ENCODE data around the gene IL17REL. TPM values are rescaled to one million over a fixed set of nuclear protein-coding genes. Genes with fewer than 3 reads are reported as not detected.
A peak's percentile ranks its signal among the peaks of the same experiment; 100 is the strongest.

IL17REL gene
- total RNA-seq, 6 donors from 2014 or later = 0.06 TPM; not detected in 5

GRCh38 chr22:49962751-49963646, 49.6 kb downstream of the IL17REL start:
- peaks cover 17 to 44% (median 36%) of the 10 kb centered on the region in 4 donors for H3K36me3 ChIP-seq
- peaks cover 72 to 76% (median 74%) of the 10 kb centered on the region in 4 donors for H3K4me1 ChIP-seq
- H3K4me3 ChIP-seq = peak overlapping the region; percentile 88 to 98 (median 94)
- no peaks in the 10 kb centered on the region for H3K9me3 ChIP-seq
- DNase-seq (peak; percentile 27 to 89), ATAC-seq (ENCODE audit: low FRiP score in 2 of 2) (no peak)
- H3K27me3 ChIP-seq = no peaks in the 10 kb centered on the region
- H3K27ac ChIP-seq = peak overlapping the region; percentile 95 to 98 (median 96)
- WGBS, 2 donors = 57 to 63% methylated on average over 24 to 49 of the region's 63 CpGs
- TF ChIP-seq CTCF (IDR thresholded peaks at IDR 0.05) = peak in 1 of 6 experiments; percentile 8
- TF ChIP-seq POLR2AphosphoS5 (IDR thresholded peaks at IDR 0.05) = no peak
- peak in 1 of 4 donors; percentile 22 for TF ChIP-seq POLR2A (IDR thresholded peaks at IDR 0.05)

- 1 to 15% methylated on average over 11 to 29 of the region's 70 CpGs for WGBS, 2 donors
- peak; percentile 92 to 94 for DNase-seq
- peak overlapping the region; percentile 88 to 98 (median 94) for H3K4me3 ChIP-seq
- H3K9me3 ChIP-seq = no peaks in the 10 kb centered on the region
- no peaks in the 10 kb centered on the region for H3K27me3 ChIP-seq
- peaks cover 17 to 44% (median 36%) of the 10 kb centered on the region in 4 donors for H3K36me3 ChIP-seq
- ATAC-seq (ENCODE audit: low FRiP score in 2 of 2) = peak; percentile 16 to 46
- H3K4me1 ChIP-seq = peaks cover 64 to 73% (median 66%) of the 10 kb centered on the region in 4 donors
- peak overlapping the region; percentile 95 to 98 (median 96) for H3K27ac ChIP-seq
- peak; percentile 80 to 85 for TF ChIP-seq POLR2AphosphoS5 (IDR thresholded peaks at IDR 0.05)
- peak in 3 of 4 donors; percentile 53 to 75 (median 58) for TF ChIP-seq POLR2A (IDR thresholded peaks at IDR 0.05)
- no peak for TF ChIP-seq CTCF (IDR thresholded peaks at IDR 0.05)
- TF ChIP-seq EP300 (IDR thresholded peaks at IDR 0.05) = peak in 2 of 4 donors; percentile 45 to 89
Observed at GRCh38 chr22:49962012-49962750, 50.4 kb downstream of the IL17REL start.

- DNase-seq = peak; percentile 22 to 90
- 0% methylated on average over 6 of the region's 49 CpGs; no CpG with 5 or more reads in 1 of the 2 donors for WGBS, 2 donors
Observed at GRCh38 chr22:49961601-49962011, 51.0 kb downstream of the IL17REL start.

More at GRCh38 chr22:49961601-49962011, 51.0 kb downstream of the IL17REL start:
- Histone ChIP-seq H3K4me1 (peaks cover 63 to 72% (median 65%) of the 10 kb centered on the region in 4 donors), H3K27me3 (no peaks in the 10 kb centered on the region), H3K27ac (peak overlapping the region; percentile 95 to 98 (median 96)), H3K4me3 (peak overlapping the region; percentile 88 to 98 (median 94)), H3K9me3 (no peaks in the 10 kb centered on the region), H3K36me3 (peaks cover 17 to 44% (median 36%) of the 10 kb centered on the region in 4 donors)
- no peak for ATAC-seq (ENCODE audit: low FRiP score in 2 of 2)
- TF ChIP-seq POLR2A (IDR thresholded peaks at IDR 0.05) (peak in 1 of 4 donors; percentile 39), POLR2AphosphoS5 (IDR thresholded peaks at IDR 0.05) (peak in 1 of 2 donors; percentile 5), EP300 (IDR thresholded peaks at IDR 0.05) (no peak), CTCF (IDR thresholded peaks at IDR 0.05) (peak in 2 of 6 experiments; percentile 3 to 20)
